Non-pigmented ciliary epithelial cell (primary cell): ENCODE results near the gene DHRS1.

Source experiments
- DNase-seq: peaks from one replicate; pipeline ENCODE4 v3.0.0-alpha.2; 2010; ENCODE audit warnings: low read depth

DHRS1 gene

GRCh38 chr14:24299255-24300191 lies at the start of gene DHRS1, which contains the start of gene NOP9:
Gene DHRS1, minus strand, starts transcription at chr14:24299780. Its CDS starts 674 bp downstream, at chr14:24299106.
Gene NOP9, plus strand, starts transcription at chr14:24299850. Its CDS starts 105 bp downstream, at chr14:24299955.
- DNase-seq: peak; percentile 48

DNA sequence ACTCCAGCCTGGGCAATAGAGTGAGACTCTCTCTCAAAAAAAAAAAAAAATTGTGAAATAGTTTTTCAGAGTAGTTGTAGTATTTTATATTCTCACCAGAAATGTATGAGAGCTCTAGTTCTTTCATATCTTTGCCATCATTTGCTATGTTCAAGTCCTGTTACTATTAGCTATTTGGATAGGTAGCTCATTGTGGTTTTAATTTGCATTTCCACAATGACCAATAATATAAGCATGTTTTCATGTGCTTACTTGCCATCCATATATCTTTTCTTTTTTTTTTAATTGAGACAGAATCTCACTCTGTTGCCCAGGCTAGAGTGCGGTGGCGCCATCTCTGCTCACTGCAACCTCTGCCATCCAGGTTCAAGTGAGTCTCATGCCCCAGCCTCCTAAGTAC lies 48.6 kb upstream of the DHRS1 start:
- DNase-seq: no peak

DNA sequence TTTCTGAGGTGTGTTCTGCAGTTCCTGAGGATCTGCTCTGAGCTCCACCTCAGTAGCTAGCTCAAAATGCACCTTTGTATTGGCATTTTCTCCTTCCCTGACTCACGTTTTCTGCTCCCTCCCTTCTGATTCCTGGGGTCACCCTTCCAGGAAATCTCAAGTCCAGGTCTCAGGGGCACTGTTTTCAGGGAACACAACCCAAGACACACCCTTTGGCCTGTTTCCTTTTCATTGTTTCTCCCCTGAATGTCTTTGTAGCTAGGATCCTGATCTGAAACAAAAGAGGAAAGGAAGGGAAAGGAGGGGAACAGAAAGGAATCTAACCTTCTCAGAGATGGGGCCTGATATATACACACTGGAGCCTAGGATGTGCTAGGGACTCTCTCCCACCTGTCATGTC lies 47.6 kb upstream of the DHRS1 start:
- no peak for DNase-seq

DNA sequence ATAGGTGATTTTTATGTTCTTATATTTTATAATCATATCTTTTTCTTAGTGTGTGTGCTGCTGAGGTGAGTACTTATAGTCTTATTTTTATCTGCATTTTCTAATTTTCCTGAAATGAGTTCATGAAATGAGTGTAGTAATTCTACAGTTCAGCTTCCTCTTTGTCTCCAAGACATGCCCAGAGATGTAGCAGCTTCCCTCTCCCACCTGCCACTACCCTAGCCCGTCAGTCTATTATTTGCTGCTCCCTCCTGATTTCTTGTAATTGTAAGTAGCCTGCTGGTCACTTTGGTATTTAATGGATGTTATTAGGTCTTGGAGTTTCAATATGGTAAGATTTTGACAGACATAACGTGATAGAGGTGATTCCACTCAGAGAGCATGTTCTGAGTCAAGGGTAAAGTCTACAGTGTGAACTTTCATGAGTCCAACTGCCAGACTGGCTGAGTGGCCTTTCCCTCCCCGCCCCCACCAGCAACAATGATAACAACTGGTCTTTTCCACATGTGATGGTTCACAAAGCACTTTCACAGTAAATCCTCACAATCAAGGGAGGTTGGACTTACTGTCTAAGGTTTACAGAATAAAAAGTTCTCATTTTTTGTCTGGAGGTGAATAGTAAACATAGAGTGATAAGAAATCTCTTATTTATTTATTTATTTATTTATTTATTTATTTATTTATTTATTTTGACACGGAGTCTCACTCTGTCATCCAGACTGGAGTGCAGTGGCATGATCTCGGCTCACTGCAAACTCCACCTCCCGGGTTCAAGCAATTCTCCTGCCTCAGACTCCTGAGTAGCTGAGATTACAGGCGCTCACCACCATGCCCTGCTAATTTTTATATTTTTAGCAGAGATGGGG lies 44.4 kb upstream of the DHRS1 start:
- no peak for DNase-seq

DNA sequence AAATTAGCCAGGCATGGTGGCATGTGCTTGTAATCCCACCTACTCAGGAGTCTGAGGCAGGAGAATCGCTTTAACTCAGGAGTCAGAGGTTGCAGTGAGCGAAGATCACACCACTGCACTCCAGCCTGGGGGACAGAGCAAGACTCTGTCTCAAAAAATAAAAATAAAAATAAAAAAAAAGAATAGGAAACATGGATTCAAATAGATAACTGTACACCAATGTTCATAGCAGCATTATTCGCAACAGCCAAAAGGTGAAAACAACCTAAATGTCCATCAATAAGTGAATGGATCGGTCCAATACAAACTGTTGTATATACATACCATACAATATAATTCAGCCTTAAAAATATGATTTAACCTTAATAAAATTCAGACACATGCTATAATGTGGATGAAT lies 43.3 kb upstream of the DHRS1 start:
- no peak for DNase-seq

- no peak for DNase-seq
Observed at GRCh38 chr14:24340606-24341005, 41.0 kb upstream of the DHRS1 start.

GRCh38 chr14:24339284-24340151 lies 39.9 kb upstream of the DHRS1 start, which contains the start of gene RIPK3:
Gene RIPK3, minus strand, starts transcription at chr14:24339991. Its CDS starts 165 bp downstream, at chr14:24339826.
- no peak for DNase-seq

GRCh38 chr14:24338843-24339242 lies 39.3 kb upstream of the DHRS1 start:
- DNase-seq: no peak

GRCh38 chr14:24337824-24338175 lies 38.2 kb upstream of the DHRS1 start:
- no peak for DNase-seq

- no peak for DNase-seq
Observed at GRCh38 chr14:24337144-24337823, 37.7 kb upstream of the DHRS1 start.

DNA sequence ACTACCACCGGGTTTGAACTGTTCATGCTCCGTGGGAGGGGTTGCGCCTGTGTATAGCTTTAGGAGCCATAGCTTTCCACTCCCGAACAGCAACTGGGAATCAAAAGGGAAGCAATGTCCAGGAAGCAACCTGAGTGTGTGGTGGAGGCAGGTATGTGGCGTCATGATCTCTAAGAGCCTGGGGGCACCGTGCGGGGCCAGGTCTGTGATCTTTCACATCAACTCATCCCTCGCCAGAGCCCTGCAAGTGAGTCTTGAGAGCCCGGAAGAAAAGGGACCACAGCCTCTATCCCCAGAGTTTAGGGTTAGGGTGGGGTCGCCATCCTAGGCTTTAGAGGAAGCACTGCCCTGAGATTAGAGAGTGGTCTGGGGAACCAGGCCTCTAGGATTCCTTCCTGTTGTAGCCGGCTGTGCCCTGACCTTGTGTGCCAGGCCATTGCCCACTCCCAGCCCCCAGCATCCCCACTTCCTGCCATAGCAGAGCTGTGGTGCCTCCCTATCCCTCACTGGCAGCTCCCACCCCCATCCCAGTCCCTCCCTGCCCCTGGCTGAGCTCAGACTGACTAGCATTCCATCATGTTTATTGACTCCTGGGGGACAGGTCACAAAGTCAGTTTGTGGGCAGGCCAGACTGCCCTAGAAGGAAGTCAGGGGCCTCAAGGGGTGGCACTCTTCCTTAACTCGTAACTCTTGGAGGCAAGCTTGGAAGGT lies 36.0 kb upstream of the DHRS1 start:
- no peak for DNase-seq

DNA sequence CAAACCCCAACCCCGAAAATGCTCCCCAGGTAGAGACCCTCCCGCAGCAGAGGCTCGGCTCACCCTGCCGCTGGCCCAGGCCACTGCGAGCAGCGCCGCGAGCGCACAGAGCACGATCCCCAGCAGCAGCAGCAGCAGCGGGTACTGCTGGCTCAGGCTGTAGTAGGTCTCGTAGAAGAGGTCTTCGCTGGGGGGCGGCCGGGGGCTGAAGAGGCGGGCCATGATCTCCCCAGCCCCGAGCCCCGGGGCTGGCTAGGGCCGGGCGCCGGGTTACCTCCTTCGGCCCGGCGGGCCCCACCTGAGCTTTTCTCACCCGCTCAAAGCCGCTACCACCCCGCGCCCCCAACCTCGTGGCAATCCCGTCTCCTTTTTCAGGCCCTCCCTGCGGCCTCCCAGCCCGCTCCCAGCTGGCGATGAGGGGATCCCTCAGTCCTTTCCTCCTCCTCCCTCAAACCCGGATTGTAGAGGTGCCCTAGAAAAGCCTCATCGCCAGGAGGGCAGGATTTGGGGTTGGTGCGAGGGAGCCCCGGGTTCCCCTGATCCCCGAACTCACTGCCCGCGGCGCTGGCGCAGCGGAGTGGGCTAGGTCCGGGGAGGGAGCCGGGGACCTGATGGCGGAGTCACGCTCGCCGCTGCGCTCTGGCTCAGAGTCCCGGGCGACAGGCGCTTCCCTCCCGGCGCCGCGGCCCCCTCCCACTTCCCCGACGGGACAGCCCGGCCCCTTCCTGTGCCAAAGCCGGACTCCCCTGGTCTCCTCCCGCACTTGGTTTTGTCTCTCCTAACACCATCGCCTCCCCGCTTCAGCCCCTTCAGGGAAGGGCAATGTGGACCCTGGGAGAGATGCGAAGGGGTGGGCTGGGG lies 35.1 kb upstream of the DHRS1 start, which contains the start of gene ADCY4:
ADCY4 (minus strand) TSS at position 641 of the 861 bp plus-strand sequence; CDS start at position 222, 419 bp downstream.
- no peak for DNase-seq

DNA sequence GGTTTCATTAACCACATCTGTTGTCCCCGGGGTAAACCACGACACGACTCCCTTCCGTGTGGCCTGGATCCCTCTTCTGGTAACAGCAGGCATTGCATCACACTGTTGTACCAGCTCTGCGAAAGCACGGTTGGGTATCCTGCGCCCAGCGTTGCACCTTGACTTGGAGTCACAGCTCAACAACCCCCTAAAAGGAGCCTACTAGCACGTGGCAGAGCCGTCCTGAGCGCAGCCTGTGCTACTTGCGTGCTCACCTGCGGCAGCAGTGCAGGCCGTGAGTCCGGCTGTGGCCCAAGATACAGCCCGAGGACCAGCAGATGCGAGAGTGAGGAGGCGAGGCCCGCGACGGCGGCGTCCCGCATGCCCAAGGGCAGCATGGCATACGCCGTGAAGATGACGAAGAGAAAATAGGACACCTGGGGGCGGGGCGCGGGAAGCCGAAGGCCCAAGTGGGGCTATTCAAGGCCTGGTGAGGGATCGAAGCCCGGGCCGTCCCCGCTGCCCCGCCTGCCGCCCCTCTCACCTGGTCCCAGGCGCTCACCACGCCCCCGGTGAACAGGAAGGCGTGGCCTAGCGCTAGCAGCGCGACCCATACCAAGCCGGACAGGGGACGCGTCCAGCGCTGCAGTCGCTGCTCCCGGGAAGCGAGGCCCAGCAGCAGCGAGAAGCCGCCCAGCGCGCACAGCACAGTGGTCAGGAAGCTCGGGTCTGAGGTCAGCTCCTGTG lies 32.9 kb upstream of the DHRS1 start:
- no peak for DNase-seq

- no peak for DNase-seq
Observed at GRCh38 chr14:24331731-24332267, 32.2 kb upstream of the DHRS1 start.

- DNase-seq: no peak
Observed at GRCh38 chr14:24330973-24331674, 31.5 kb upstream of the DHRS1 start.

- DNase-seq: no peak
Observed at GRCh38 chr14:24329736-24330135, 30.2 kb upstream of the DHRS1 start.

DNA sequence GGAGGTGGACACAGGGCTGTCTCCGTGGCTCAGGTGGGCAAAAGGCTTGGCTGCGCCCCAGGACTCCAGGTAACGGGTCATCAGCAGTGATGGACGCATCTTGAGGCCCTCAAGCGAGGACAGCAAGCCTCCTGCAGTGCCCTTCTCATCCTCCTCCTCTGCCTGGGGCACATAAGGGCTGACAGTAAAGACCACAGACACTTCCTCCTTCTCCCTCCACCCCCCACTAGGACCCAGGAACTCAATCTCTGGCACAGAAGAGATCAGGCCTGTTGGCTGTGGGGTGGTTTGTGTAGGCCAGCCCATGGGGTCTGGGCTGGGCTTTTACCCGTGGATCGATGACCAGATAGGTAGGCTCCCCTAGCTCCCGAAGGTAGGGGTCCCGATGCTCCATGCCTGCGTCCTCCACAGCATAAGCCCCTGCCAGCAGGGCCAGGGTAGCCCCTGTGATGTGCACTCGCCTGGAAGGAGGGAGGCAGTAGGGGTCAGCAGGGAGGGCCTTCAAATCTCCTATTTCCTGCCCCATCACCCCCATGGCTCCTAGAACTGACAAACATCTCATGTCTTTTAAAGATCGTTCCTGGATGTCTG lies 29.6 kb upstream of the DHRS1 start:
- no peak for DNase-seq
